Activated T-helper 9 cell treated with anti-CD3 and anti-CD28 coated beads, Interleukin-2, amount 50 U/mL, for 16 hours (primary cell): ENCODE results near the gene ASTN2.

Experiments
- DNase-seq: peaks from one replicate; pipeline ENCODE4 v3.0.0-alpha.2; 2020; ENCODE audit warnings: low read depth

ASTN2 gene

GRCh38 chr9:116422119-116422979, 992.5 kb downstream of the ASTN2 start:
- DNase-seq: no peak

- no peak for DNase-seq
Measured at GRCh38 chr9:116420993-116421538, 993.8 kb downstream of the ASTN2 start.

GRCh38 chr9:116419181-116419580, 995.7 kb downstream of the ASTN2 start:
- DNase-seq: no peak

GRCh38 chr9:116417464-116417863, 997.4 kb downstream of the ASTN2 start:
- DNase-seq: no peak

- DNase-seq: no peak
Measured at GRCh38 chr9:116416421-116416820, 998.4 kb downstream of the ASTN2 start.

- no peak for DNase-seq
Measured at GRCh38 chr9:116414374-116414773, 1000.5 kb downstream of the ASTN2 start.

GRCh38 chr9:116411506-116411905, 1003.4 kb downstream of the ASTN2 start:
- DNase-seq: no peak

GRCh38 chr9:116409638-116410037, 1005.2 kb downstream of the ASTN2 start:
- no peak for DNase-seq

GRCh38 chr9:116409129-116409528, 1005.7 kb downstream of the ASTN2 start:
- DNase-seq: no peak

GRCh38 chr9:116406469-116406868, 1008.4 kb downstream of the ASTN2 start:
- DNase-seq: no peak

- no peak for DNase-seq
Measured at GRCh38 chr9:116405321-116405720, 1009.5 kb downstream of the ASTN2 start.

- no peak for DNase-seq
Measured at GRCh38 chr9:116404228-116404627, 1010.6 kb downstream of the ASTN2 start.

GRCh38 chr9:116403171-116403570, 1011.7 kb downstream of the ASTN2 start:
- no peak for DNase-seq

GRCh38 chr9:116395699-116396037, 1019.2 kb downstream of the ASTN2 start:
- no peak for DNase-seq

- no peak for DNase-seq
Measured at GRCh38 chr9:116394894-116395698, 1019.8 kb downstream of the ASTN2 start.

GRCh38 chr9:116394070-116394469, 1020.8 kb downstream of the ASTN2 start:
- no peak for DNase-seq

- DNase-seq: no peak
Measured at GRCh38 chr9:116393198-116393597, 1021.7 kb downstream of the ASTN2 start.

- no peak for DNase-seq
Measured at GRCh38 chr9:116391306-116391900, 1023.5 kb downstream of the ASTN2 start.

GRCh38 chr9:116390303-116391228, 1024.3 kb downstream of the ASTN2 start:
- DNase-seq: no peak

- no peak for DNase-seq
Measured at GRCh38 chr9:116389541-116390302, 1025.1 kb downstream of the ASTN2 start.
